Adipocyte (in vitro differentiated cells): ENCODE data around the gene SPAG7.
A peak's percentile ranks its signal among the peaks of the same experiment; 100 is the strongest.

ENCODE experiments used
- DNase-seq: peaks from one replicate; pipeline ENCODE4 v3.0.0-alpha.2; 2015; ENCODE audit warnings: low read depth
- H3K27me3 ChIP-seq: replicated peaks from 2 replicates; pipeline ENCODE4 v1.7.0; 2013; ENCODE audit warnings: mild to moderate bottlenecking, low read length, moderate library complexity; ENCODE audit not compliant: control insufficient read depth, insufficient read depth
- H3K36me3 ChIP-seq: 2 replicates; pipeline ENCODE4 v1.7.0; 2013; ENCODE audit warnings: low read length, mild to moderate bottlenecking, moderate library complexity; ENCODE audit not compliant: control insufficient read depth, insufficient read depth, severe bottlenecking
- H3K4me1 ChIP-seq: 2 replicates; pipeline ENCODE4 v1.7.0; 2013; ENCODE audit warnings: mild to moderate bottlenecking, low read length, moderate library complexity; ENCODE audit not compliant: control insufficient read depth, insufficient read depth
- H3K4me3 ChIP-seq: 2 replicates; pipeline ENCODE4 v1.7.0; 2013; ENCODE audit warnings: mild to moderate bottlenecking, low read length, moderate library complexity
- H3K9ac ChIP-seq: 2 replicates; pipeline ENCODE4 v1.7.0; 2013; ENCODE audit warnings: mild to moderate bottlenecking, low read length, moderate library complexity
- H3K9me3 ChIP-seq: 2 replicates; pipeline ENCODE4 v1.7.0; 2013; ENCODE audit warnings: mild to moderate bottlenecking, low read length, moderate library complexity; ENCODE audit not compliant: control insufficient read depth

SPAG7 gene

GRCh38 chr17:4967539-4968485 is at the start of gene SPAG7:
TSS of gene SPAG7 (minus strand) at chr17:4967817. CDS start at chr17:4967804, 13 bp downstream.
- H3K9ac ChIP-seq: peak within 1 kb of the TSS; percentile 100
- H3K4me3 ChIP-seq: peak within 1 kb of the TSS; percentile 89
- no peaks in the 10 kb centered on the region for H3K27me3 ChIP-seq
- peaks cover 23% of the 10 kb centered on the region for H3K36me3 ChIP-seq
- peaks cover 38% of the 10 kb centered on the region for H3K4me1 ChIP-seq
- DNase-seq: peak; percentile 98
- no peaks in the 10 kb centered on the region for H3K9me3 ChIP-seq

GRCh38 chr17:5014357-5014756 is 46.7 kb upstream of the SPAG7 start:
- Histone ChIP-seq H3K36me3 (peaks cover 71% of the 10 kb centered on the region), H3K9ac (no peak overlapping the region)
- no peak for DNase-seq

GRCh38 chr17:5011928-5012327 is 44.3 kb upstream of the SPAG7 start:
- Histone ChIP-seq H3K4me1 (no peaks in the 10 kb centered on the region), H3K9ac (no peak overlapping the region), H3K9me3 (no peaks in the 10 kb centered on the region), H3K27me3 (no peaks in the 10 kb centered on the region), H3K36me3 (peaks cover 77% of the 10 kb centered on the region), H3K4me3 (no peak overlapping the region)
- peak; percentile 8 for DNase-seq

More at GRCh38 chr17:5014357-5014756, 46.7 kb upstream of the SPAG7 start:
- no peaks in the 10 kb centered on the region for H3K27me3 ChIP-seq
- no peak overlapping the region for H3K4me3 ChIP-seq
- no peaks in the 10 kb centered on the region for H3K9me3 ChIP-seq
- no peaks in the 10 kb centered on the region for H3K4me1 ChIP-seq

GRCh38 chr17:5003214-5003867 is 35.7 kb upstream of the SPAG7 start:
- H3K9ac ChIP-seq: no peak overlapping the region
- no peak for DNase-seq
- no peaks in the 10 kb centered on the region for H3K27me3 ChIP-seq
- H3K4me1 ChIP-seq: peaks cover 25% of the 10 kb centered on the region
- no peaks in the 10 kb centered on the region for H3K9me3 ChIP-seq
- H3K36me3 ChIP-seq: peaks cover 65% of the 10 kb centered on the region
- H3K4me3 ChIP-seq: no peak overlapping the region

GRCh38 chr17:5002121-5002788 is 34.6 kb upstream of the SPAG7 start:
- Histone ChIP-seq H3K27me3 (no peaks in the 10 kb centered on the region), H3K9me3 (no peaks in the 10 kb centered on the region), H3K9ac (no peak overlapping the region), H3K4me1 (peaks cover 25% of the 10 kb centered on the region), H3K4me3 (no peak overlapping the region), H3K36me3 (peaks cover 54% of the 10 kb centered on the region)
- DNase-seq: no peak

DNA sequence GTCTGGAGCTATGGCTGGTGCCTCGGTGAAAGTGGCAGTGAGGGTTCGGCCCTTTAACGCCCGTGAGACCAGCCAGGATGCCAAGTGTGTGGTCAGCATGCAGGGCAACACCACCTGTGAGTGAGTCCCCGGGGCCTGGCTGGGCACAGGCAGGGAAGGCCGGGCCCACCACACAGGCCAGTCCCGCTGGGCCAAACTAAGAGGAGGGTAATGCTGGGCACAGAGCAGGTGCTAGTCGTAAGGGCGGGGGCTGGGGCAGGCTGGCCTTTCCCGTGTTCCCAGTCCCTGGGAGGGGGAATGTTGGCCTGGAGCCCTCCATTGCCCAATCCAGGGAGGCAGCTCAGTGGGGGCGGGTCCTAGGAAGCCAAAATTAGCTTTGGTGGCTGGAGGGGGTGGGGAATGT is 32.6 kb upstream of the SPAG7 start:
- H3K36me3 ChIP-seq: peaks cover 37% of the 10 kb centered on the region
- H3K9me3 ChIP-seq: no peaks in the 10 kb centered on the region
- peak overlapping the region; percentile 95 for H3K9ac ChIP-seq
- H3K4me3 ChIP-seq: peak overlapping the region; percentile 98
- DNase-seq: peak; percentile 69
- no peaks in the 10 kb centered on the region for H3K27me3 ChIP-seq
- H3K4me1 ChIP-seq: peaks cover 31% of the 10 kb centered on the region

GRCh38 chr17:4999430-5000093 is 31.9 kb upstream of the SPAG7 start:
- Histone ChIP-seq H3K4me3 (peak overlapping the region; percentile 98), H3K27me3 (no peaks in the 10 kb centered on the region), H3K36me3 (peaks cover 31% of the 10 kb centered on the region), H3K9me3 (no peaks in the 10 kb centered on the region), H3K9ac (peak overlapping the region; percentile 95), H3K4me1 (peaks cover 31% of the 10 kb centered on the region)
- DNase-seq: no peak

GRCh38 chr17:4998732-4999429 is 31.3 kb upstream of the SPAG7 start:
- Histone ChIP-seq H3K4me1 (peaks cover 35% of the 10 kb centered on the region), H3K27me3 (no peaks in the 10 kb centered on the region), H3K4me3 (peak overlapping the region; percentile 98), H3K36me3 (peaks cover 24% of the 10 kb centered on the region), H3K9me3 (no peaks in the 10 kb centered on the region), H3K9ac (peak overlapping the region; percentile 95)
- DNase-seq: peak; percentile 43

GRCh38 chr17:4998027-4998731 is 30.6 kb upstream of the SPAG7 start:
- Histone ChIP-seq H3K36me3 (peaks cover 17% of the 10 kb centered on the region), H3K4me1 (peaks cover 35% of the 10 kb centered on the region), H3K27me3 (no peaks in the 10 kb centered on the region), H3K9me3 (no peaks in the 10 kb centered on the region), H3K9ac (peak overlapping the region; percentile 95), H3K4me3 (peak overlapping the region; percentile 98)
- DNase-seq: no peak
